GM19395 (cell line): ENCODE measurements around the gene KCNG2.

Experiments used
- ATAC-seq: cut with Tn5 transposase; IDR thresholded peaks from one replicate; pipeline ENCODE4 v1.9.1; 2021; ENCODE audit warnings: mild to moderate bottlenecking, moderate library complexity; ENCODE audit not compliant: unreplicated experiment

KCNG2 gene

GRCh38 chr18:79768745-79769144 lies 29.0 kb upstream of the KCNG2 start:
- no peak for ATAC-seq

GRCh38 chr18:79769698-79770500 lies 27.8 kb upstream of the KCNG2 start:
- ATAC-seq = no peak

GRCh38 chr18:79770501-79770815 lies 27.3 kb upstream of the KCNG2 start:
- no peak for ATAC-seq

GRCh38 chr18:79770826-79771225 lies 26.9 kb upstream of the KCNG2 start:
- ATAC-seq = no peak

- no peak for ATAC-seq
Observed at GRCh38 chr18:79771446-79772107, 26.2 kb upstream of the KCNG2 start.

- ATAC-seq = no peak
Observed at GRCh38 chr18:79772108-79772864, 25.5 kb upstream of the KCNG2 start.

GRCh38 chr18:79772865-79773696 lies 24.7 kb upstream of the KCNG2 start:
- no peak for ATAC-seq

- no peak for ATAC-seq
Observed at GRCh38 chr18:79774111-79774510, 23.6 kb upstream of the KCNG2 start.

GRCh38 chr18:79775441-79776221 lies 22.1 kb upstream of the KCNG2 start:
- ATAC-seq = no peak

- no peak for ATAC-seq
Observed at GRCh38 chr18:79776674-79777073, 21.1 kb upstream of the KCNG2 start.

- no peak for ATAC-seq
Observed at GRCh38 chr18:79778291-79778791, 19.4 kb upstream of the KCNG2 start.

- no peak for ATAC-seq
Observed at GRCh38 chr18:79779021-79779699, 18.6 kb upstream of the KCNG2 start.

- ATAC-seq = no peak
Observed at GRCh38 chr18:79779700-79780190, 18.0 kb upstream of the KCNG2 start.

- ATAC-seq = no peak
Observed at GRCh38 chr18:79780547-79780946, 17.2 kb upstream of the KCNG2 start.

GRCh38 chr18:79781331-79781941 lies 16.3 kb upstream of the KCNG2 start:
- ATAC-seq = no peak

GRCh38 chr18:79782566-79783308 lies 15.0 kb upstream of the KCNG2 start:
- ATAC-seq = no peak

GRCh38 chr18:79784071-79784913 lies 13.4 kb upstream of the KCNG2 start:
- no peak for ATAC-seq
